Occipital lobe (tissue), 2 donors: ENCODE measurements around the gene CHL1. TPM values are rescaled to one million over a fixed set of nuclear protein-coding genes. Genes with fewer than 3 reads are reported as not detected.

Source experiments
- DNase-seq: peaks from one replicate; lab custom pipeline; 2025; lab: John Stamatoyannopoulos, UW
- total RNA-seq: library from RNA; depleted of rRNA; stranded (reverse); fragments of >200 nt; gene quantifications from one replicate; pipeline ENCODE4 v1.2.3, GENCODE V29; 2014

Gene CHL1
- total RNA-seq, 1 donor from 2014 or later: 954 TPM

DNA sequence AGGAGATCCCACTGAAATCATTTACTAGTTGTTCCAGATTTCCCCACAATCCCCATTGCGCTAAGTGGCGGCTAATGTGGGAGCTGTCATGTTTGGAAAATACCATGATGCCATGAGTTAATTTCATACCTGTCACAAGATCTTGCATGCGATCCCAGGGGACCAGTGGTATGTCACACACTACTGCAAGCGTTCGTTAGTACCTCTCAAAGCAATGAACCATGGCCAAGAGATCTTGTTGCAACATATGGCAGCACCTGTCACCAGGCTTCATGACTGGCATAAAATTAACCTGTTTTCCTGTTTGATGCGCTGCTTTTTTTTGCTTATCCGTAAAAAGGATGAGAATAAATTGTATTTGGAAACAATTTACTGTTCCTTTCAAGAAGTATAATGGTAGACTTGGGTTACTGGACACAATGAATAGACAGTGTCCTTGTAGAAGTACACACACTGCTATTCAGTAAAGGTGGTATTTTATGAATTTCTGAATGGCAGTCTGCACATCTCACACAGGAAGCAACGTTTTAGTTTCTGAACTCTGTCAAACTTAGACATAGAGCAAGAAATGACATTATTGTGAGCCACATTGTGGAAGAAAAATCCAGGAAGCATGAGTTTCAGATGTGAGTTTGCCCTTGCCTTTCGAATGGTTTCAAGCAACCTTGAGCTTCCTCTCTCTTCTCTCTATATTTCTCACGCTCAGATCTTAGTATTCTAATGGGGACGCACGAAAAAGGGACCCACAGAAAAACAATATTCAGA lies 81.9 kb downstream of the CHL1 start:
- DNase-seq: no peak

DNA sequence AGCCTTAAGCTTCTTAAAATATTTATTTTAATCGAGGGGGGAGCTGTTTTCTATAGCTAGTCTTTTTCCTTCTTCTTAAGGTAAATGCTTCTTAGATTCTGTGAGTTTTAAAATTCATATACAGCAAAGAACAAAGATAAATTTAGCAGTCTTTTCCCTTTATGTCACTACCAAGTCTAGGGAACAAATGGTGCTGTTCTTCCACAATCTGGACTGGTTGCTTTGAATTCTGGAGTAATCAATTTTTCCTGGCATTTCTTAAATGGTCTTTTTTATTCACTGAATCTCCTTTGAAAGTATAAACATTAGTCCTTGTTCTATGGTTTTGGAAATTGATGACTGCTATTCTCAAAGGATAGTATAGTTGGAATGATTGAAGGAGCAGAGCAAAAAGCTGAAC lies 82.8 kb downstream of the CHL1 start:
- no peak for DNase-seq

GRCh38 chr3:280681-281080 lies 84.1 kb downstream of the CHL1 start:
- no peak for DNase-seq

GRCh38 chr3:284322-284721 lies 87.8 kb downstream of the CHL1 start:
- no peak for DNase-seq

GRCh38 chr3:288417-288816 lies 91.9 kb downstream of the CHL1 start:
- DNase-seq: no peak

DNA sequence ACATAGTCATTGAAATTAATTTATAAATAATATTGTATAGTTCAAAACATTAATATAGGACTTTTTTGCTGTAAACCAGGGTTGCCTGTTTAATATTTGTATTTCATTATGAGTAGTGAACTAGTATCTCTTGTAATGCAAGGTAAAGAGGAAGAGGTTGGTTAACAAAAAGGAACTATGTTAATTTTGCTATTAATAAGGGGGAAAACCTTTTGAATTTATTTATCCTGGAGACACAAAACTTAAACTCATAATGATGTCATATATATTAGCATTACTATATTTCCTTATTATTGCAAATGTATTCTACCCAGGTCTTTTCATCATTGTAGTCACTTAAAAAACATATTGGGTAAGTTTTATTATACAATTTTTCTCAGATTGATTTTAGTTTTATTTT lies 94.5 kb downstream of the CHL1 start:
- no peak for DNase-seq

GRCh38 chr3:291646-292436 lies 95.3 kb downstream of the CHL1 start:
- DNase-seq: no peak

GRCh38 chr3:294096-294495 lies 97.5 kb downstream of the CHL1 start:
- no peak for DNase-seq

DNA sequence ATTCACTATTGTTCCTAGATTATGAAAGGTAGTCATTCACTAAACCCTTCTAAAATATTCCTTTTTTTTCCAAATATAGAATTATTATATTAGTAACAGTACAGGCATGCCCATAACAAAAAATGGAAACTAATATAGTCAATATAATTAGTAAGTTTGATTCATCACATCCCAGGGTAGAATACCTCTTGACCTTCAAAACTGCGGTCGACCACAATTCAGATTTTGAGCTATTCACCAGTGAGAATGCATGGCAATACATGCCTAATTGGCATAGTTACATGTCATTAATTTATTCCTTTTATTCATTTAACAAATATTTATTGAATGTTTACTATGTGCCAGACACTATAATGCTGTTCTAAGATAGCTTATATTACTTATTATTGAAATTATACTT lies 98.0 kb downstream of the CHL1 start:
- no peak for DNase-seq

DNA sequence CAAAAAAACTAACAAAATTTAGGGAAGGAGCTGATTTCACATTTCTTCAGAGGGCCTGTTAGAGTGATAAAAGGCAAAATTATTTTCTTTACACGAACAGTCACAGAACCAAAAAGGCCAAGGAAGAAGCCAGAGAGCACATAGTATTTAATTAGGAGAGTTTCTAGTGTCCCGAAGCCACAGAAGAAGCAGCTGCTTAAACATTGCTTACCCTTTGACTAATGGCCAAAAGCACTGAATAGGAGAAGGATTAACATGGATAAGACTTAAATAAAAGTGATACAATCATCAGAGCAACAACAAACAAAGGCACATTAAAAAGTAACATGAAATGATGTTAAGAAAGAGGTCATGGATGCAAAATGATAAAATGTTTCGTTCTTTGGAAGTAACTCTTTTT lies 98.6 kb downstream of the CHL1 start:
- DNase-seq: no peak

DNA sequence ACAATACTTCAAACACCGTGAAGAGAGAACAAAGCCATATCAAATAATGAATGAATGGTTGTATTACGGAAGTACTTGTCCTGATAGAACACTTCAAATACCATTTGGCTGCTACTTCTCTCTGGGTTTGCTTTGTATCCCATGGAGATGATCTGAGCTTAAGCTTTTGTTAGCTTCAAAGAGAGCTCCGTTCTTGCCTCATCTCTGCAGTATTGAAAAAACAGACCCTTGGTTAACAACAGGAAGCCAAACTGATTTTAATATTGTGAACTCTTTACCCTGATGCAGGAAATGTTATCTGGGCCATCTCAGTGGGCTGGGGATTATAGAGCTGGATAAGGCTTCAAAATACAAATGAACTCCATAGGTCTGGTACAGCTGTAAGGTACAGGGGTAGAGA lies 101.0 kb downstream of the CHL1 start:
- DNase-seq: no peak

GRCh38 chr3:299590-300301 lies 103.2 kb downstream of the CHL1 start:
- DNase-seq: no peak

DNA sequence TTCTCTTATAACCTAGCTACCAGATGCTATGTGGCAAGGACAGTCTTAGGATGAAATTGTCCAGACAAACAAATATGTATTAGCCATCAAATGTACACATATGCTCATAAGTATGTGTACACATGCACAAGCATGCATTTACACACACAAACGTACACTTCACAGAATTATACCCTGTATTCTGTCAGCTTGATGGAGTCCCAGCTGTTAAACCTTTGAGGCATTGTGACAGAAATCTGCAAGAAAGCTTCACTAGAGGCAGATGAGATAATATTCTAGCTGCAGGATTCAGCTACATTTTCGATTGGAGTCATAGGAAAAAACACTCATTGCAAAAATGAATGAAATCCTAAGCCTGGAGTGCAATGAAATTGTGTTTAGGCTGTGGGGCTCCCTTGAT lies 110.6 kb downstream of the CHL1 start:
- no peak for DNase-seq

GRCh38 chr3:308597-309321 lies 112.2 kb downstream of the CHL1 start:
- no peak for DNase-seq

- DNase-seq: no peak
Measured at GRCh38 chr3:312160-312733, 115.7 kb downstream of the CHL1 start.

GRCh38 chr3:312911-313310 lies 116.3 kb downstream of the CHL1 start:
- DNase-seq: no peak

- no peak for DNase-seq
Measured at GRCh38 chr3:317012-317411, 120.4 kb downstream of the CHL1 start.

GRCh38 chr3:318903-319302 lies 122.3 kb downstream of the CHL1 start:
- no peak for DNase-seq

GRCh38 chr3:324423-324822 lies 127.9 kb downstream of the CHL1 start:
- no peak for DNase-seq

DNA sequence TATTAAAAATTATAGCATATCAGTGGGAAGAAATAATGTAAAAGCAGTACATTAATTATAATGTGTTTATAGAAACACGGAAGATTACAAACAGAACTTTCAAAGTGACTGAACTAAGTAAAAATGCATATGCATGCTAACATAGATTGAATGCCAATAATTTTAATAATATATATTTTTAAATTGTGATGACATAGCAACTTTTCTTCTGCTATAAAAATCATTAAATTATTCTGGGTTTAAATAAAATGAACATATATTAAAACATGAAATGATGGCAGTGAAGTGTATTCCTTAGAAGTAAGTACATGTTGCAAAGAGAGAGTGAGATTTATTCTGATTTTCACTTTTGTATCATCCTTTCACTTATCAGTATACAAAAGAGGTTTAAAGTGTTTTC lies 128.9 kb downstream of the CHL1 start:
- no peak for DNase-seq

DNA sequence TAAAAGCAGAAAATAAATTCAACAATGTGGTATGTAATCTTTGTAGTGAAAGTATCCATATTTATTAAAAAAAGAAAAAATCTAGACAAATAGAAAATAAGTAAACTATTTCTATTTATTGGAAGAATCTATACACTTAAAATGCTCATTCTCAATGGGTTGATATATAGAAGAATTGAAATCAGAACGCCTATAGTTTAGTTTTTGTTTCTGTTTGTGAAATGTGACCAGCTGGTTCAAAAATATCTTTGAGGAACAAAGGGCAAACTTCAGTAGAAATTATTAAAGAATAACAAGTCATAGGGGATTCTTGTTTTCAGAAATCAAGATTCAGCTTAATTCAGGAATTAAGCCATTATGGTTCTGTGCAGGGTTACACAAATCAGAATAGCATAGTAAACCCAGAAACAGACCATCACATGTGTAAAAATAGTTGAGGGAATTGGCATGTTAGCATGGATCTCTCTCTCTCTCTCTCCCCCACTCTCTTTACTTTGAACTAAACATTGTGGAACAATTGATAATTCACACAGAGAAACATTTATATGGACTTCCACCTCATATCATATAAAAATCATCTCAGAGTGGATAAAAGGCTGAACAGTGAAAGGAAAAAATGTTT lies 134.0 kb downstream of the CHL1 start:
- DNase-seq: no peak
